Smooth muscle cell (in vitro differentiated cells): ENCODE results near the gene ITGAD. TPM values are rescaled to one million over a fixed set of nuclear protein-coding genes. Genes with fewer than 3 reads are reported as not detected.

Experiments used
- DNase-seq: peaks from one replicate; lab custom pipeline; 2025; ENCODE audit not compliant: unreplicated experiment; lab: John Stamatoyannopoulos, UW
- H2AFZ ChIP-seq: fragments of 200-600 bp; sonication (generic); 2 replicates; pipeline ENCODE4 v1.6.0; 2016; ENCODE audit warnings: antibody characterized with exemption, low read depth, mild to moderate bottlenecking
- H3F3A ChIP-seq: fragments of 200-600 bp; sonication (generic); 2 replicates; pipeline ENCODE4 v1.6.0; 2017; ENCODE audit warnings: antibody characterized with exemption, low read depth
- H3K27ac ChIP-seq: fragments of 200-600 bp; sonication (generic); 2 replicates; pipeline ENCODE4 v1.5.1; 2016; ENCODE audit warnings: low read depth, mild to moderate bottlenecking
- H3K27me3 ChIP-seq: fragments of 200-600 bp; sonication (generic); 2 replicates; pipeline ENCODE4 v1.6.1; 2016; ENCODE audit warnings: low read depth, mild to moderate bottlenecking
- H3K36me3 ChIP-seq: fragments of 200-600 bp; sonication (generic); 2 replicates; pipeline ENCODE4 v1.5.1; 2016; ENCODE audit warnings: low read depth
- H3K4me1 ChIP-seq: fragments of 200-600 bp; sonication (generic); 2 replicates; pipeline ENCODE4 v1.5.1; 2016; ENCODE audit warnings: low read depth
- H3K4me2 ChIP-seq: fragments of 200-600 bp; sonication (generic); 2 replicates; pipeline ENCODE4 v1.6.0; 2016; ENCODE audit warnings: mild to moderate bottlenecking
- H3K4me3 ChIP-seq: fragments of 200-600 bp; sonication (generic); 2 replicates; pipeline ENCODE4 v1.5.1; 2016; ENCODE audit warnings: mild to moderate bottlenecking
- H3K79me2 ChIP-seq: fragments of 200-600 bp; sonication (generic); 2 replicates; pipeline ENCODE4 v1.6.0; 2016; ENCODE audit warnings: low read depth, mild to moderate bottlenecking
- H3K9ac ChIP-seq: fragments of 200-600 bp; sonication (generic); 2 replicates; pipeline ENCODE4 v1.6.0; 2016; ENCODE audit warnings: low read depth
- H3K9me3 ChIP-seq: fragments of 200-600 bp; sonication (generic); replicated peaks from 2 replicates; pipeline ENCODE4 v1.5.1; 2016; ENCODE audit warnings: low read depth
- H4K20me1 ChIP-seq: fragments of 200-600 bp; sonication (generic); 2 replicates; pipeline ENCODE4 v1.6.0; 2016; ENCODE audit warnings: low read depth
- WGBS: methylation state at CpG from one replicate; pipeline ENCODE4 v1.1.7; 2016; ENCODE audit warnings: low lambda C conversion rate; 5-methylcytosine and 5-hydroxymethylcytosine counted together
- polyA plus RNA-seq: library from polyadenylated mRNA; unstranded; fragments of >200 nt; fragmentation: Nextera tagmentation; extraction: Ambion mirVana; gene quantifications from 2 replicates; pipeline ENCODE4 v1.2.1, GENCODE V29; 2016
- total RNA-seq: library from RNA; depleted of rRNA; stranded (reverse); fragments of >200 nt; gene quantifications from 2 replicates; pipeline ENCODE4 v1.2.3, GENCODE V29; 2014
- TF ChIP-seq, protein P1 (sequence below): fragments of 200-600 bp; sonication (generic); IDR thresholded peaks from 2 replicates; pipeline ENCODE4 v1.5.1; 2017; ENCODE audit warnings: borderline replicate concordance, mild to moderate bottlenecking, antibody characterized with exemption; ENCODE audit not compliant: insufficient read depth, poor library complexity, severe bottlenecking

The ITGAD gene
- total and polyA plus RNA-seq, 2 experiments from 2014 or later, result not detected

DNA sequence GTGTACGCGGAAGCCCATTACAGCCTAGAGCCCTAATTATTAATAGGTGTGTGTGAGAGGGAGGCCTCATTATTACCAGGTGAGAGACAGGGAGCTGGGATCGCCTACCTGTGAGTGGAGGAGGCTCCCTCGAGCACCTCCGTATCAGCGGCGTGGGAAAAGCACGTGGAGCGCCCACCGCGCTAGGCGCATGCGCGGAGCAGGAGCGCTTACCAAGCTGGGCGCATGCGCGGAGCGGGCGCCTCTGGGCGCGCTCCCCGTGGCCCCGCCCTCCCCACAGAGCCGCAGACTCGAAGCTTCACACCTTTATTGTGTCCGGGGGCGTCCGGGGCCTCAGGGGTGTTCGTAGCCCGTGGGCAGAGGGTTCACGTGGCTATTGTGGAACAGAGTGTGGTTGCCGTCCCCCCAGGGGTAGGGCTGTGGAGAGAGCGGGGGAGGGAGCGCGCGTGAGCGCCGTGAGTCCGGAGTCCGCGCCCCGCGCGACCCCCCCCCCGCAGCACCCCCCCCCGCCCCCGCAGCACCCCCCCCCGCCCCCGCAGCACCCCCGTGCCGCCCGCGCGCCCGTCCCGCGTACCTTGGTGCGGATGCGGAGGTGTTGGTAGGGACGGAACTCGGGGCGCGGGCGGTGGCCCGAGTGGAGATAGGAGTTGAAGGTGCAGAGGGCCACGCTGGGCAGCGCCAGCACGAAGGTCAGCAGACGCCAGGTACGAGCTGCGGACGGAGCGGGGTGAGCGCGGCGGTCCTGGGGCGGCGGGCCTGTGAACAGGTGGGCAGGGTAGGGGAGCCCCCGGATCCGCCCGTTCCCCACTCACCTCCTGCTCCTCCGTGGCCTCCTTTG is 34.5 kb downstream of the ITGAD start:
- H3K27me3 ChIP-seq, result peaks cover 13% of the 10 kb centered on the region
- no peak for DNase-seq
- no peak overlapping the region for H3K9ac ChIP-seq
- no peaks in the 10 kb centered on the region for H3K36me3 ChIP-seq
- no peaks in the 10 kb centered on the region for H4K20me1 ChIP-seq
- no peaks in the 10 kb centered on the region for H3K9me3 ChIP-seq
- H3K27ac ChIP-seq, result no peak overlapping the region
- no peak overlapping the region for H3K4me3 ChIP-seq
- TF ChIP-seq, protein P1, sequence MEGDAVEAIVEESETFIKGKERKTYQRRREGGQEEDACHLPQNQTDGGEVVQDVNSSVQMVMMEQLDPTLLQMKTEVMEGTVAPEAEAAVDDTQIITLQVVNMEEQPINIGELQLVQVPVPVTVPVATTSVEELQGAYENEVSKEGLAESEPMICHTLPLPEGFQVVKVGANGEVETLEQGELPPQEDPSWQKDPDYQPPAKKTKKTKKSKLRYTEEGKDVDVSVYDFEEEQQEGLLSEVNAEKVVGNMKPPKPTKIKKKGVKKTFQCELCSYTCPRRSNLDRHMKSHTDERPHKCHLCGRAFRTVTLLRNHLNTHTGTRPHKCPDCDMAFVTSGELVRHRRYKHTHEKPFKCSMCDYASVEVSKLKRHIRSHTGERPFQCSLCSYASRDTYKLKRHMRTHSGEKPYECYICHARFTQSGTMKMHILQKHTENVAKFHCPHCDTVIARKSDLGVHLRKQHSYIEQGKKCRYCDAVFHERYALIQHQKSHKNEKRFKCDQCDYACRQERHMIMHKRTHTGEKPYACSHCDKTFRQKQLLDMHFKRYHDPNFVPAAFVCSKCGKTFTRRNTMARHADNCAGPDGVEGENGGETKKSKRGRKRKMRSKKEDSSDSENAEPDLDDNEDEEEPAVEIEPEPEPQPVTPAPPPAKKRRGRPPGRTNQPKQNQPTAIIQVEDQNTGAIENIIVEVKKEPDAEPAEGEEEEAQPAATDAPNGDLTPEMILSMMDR, result no peak
- no peak overlapping the region for H3K4me2 ChIP-seq
- H3K4me1 ChIP-seq, result no peaks in the 10 kb centered on the region
- WGBS, result 63% methylated on average over 46 of the region's 83 CpGs
- H2AFZ ChIP-seq, result no peak overlapping the region
- no peaks in the 10 kb centered on the region for H3K79me2 ChIP-seq
- no peaks in the 10 kb centered on the region for H3F3A ChIP-seq

GRCh38 chr16:31428279-31428597 is 35.1 kb downstream of the ITGAD start, which contains the start of gene COX6A2:
Gene COX6A2, minus strand, starts transcription at chr16:31428360. Its CDS starts 35 bp downstream, at chr16:31428325.
- TF ChIP-seq, protein P1, result no peak
- Histone ChIP-seq H3K27me3 (peaks cover 8% of the 10 kb centered on the region), H3K36me3 (no peaks in the 10 kb centered on the region), H3K79me2 (no peaks in the 10 kb centered on the region), H3K9ac (no peak within 1 kb of the TSS), H4K20me1 (no peaks in the 10 kb centered on the region), H3K27ac (no peak within 1 kb of the TSS), H2AFZ (no peak within 1 kb of the TSS), H3F3A (no peaks in the 10 kb centered on the region), H3K9me3 (no peaks in the 10 kb centered on the region), H3K4me3 (no peak within 1 kb of the TSS), H3K4me1 (no peaks in the 10 kb centered on the region), H3K4me2 (no peak within 1 kb of the TSS)
- no peak for DNase-seq
- WGBS, result 77% methylated on average over 7 of the region's 7 CpGs

- Histone ChIP-seq H3K4me2 (no peak overlapping the region), H3K79me2 (no peaks in the 10 kb centered on the region), H2AFZ (no peak overlapping the region), H3K9me3 (no peaks in the 10 kb centered on the region), H3F3A (no peaks in the 10 kb centered on the region), H3K27me3 (peaks cover 6% of the 10 kb centered on the region), H3K27ac (no peak overlapping the region), H4K20me1 (no peaks in the 10 kb centered on the region), H3K4me3 (no peak overlapping the region), H3K4me1 (no peaks in the 10 kb centered on the region), H3K9ac (no peak overlapping the region), H3K36me3 (no peaks in the 10 kb centered on the region)
- TF ChIP-seq, protein P1, result no peak
- DNase-seq, result no peak
- WGBS, result 84% methylated on average over 7 of the region's 7 CpGs
Measured at GRCh38 chr16:31428638-31429247, 35.6 kb downstream of the ITGAD start.
